HCT116 (cell line): ENCODE data around the gene DIP2C. TPM values are rescaled to one million over a fixed set of nuclear protein-coding genes. Genes with fewer than 3 reads are reported as not detected.

Experiments used
- ATAC-seq: fragments of 200-7000 bp; cut with Tn5 transposase; 2 replicates; pipeline ENCODE4 v1.9.1; 2020; ENCODE audit warnings: mild to moderate bottlenecking, moderate library complexity
- BruUV-seq: library from RNA; stranded (reverse); fragments of 400-500 nt; replicated peaks from 2 replicates; lab custom pipeline; 2021; lab: Mats Ljungman, UMichigan
- CTCF ChIA-PET: fragments of 300-600 bp; sonication (Branson Sonifier 250); formaldehyde crosslinking; loops from one replicate; lab custom pipeline; 2021; ENCODE audit warnings: antibody characterized with exemption; lab: Charles Lee
- POLR2A ChIA-PET: fragments of 300-600, 350-600 bp; sonication (Branson Sonifier 250); formaldehyde crosslinking; loops from one replicate; lab custom pipeline; 2021; ENCODE audit warnings: antibody characterized with exemption; lab: Charles Lee
- RAD21 ChIA-PET, 2 experiments: fragments of 300-600 bp; sonication (Branson Sonifier 250); formaldehyde crosslinking; loops; one replicate each; lab custom pipeline; 2023; ENCODE audit warnings: low total read pairs in 2 of 2; ENCODE audit not compliant: uncharacterized antibody in 2 of 2, unreplicated experiment in 2 of 2, low non-redundant PET in 1 of 2; lab: Charles Lee
- DNase-seq: peaks from one replicate; pipeline ENCODE4 v3.0.0-alpha.2; 2010; ENCODE audit warnings: low read depth, low spot score
- H2AFZ ChIP-seq: fragments of 200-600 bp; shearing (Covaris generic), sonication (generic); 2 replicates; pipeline ENCODE4 v1.6.1; 2017; ENCODE audit warnings: low read depth, mixed run types, mixed read lengths, antibody characterized with exemption, low read length; ENCODE audit not compliant: poor library complexity, severe bottlenecking
- H3K27ac ChIP-seq: 2 replicates; pipeline ENCODE4 v1.5.1; 2012; ENCODE audit warnings: low read depth, low read length
- H3K27me3 ChIP-seq: fragments of 200-600 bp; sonication (generic); 2 replicates; pipeline ENCODE4 v1.6.1; 2016; ENCODE audit warnings: mixed run types, low read length, mixed read lengths; ENCODE audit not compliant: insufficient read depth
- H3K36me3 ChIP-seq, 2 experiments: fragments of 200-500 bp in 1 of 2; fragments of 200-600 bp in 1 of 2; sonication (Bioruptor generic) in 1 of 2; sonication (generic) in 1 of 2; 2 replicates each; pipeline versions ENCODE4 v1.5.1 to v1.6.1; 2014 to 2016; ENCODE audit warnings: low read length in 2 of 2, inconsistent platforms in 1 of 2, mixed read lengths in 1 of 2, mixed run types in 1 of 2; ENCODE audit not compliant: insufficient read depth in 2 of 2, control insufficient read depth in 1 of 2
- H3K4me1 ChIP-seq, 2 experiments: fragments of 200-600 bp in 1 of 2; sonication (generic) in 1 of 2; 2 replicates each; pipeline versions ENCODE4 v1.5.1 to v1.6.1; 2012 to 2017; ENCODE audit warnings: low read length in 2 of 2, inconsistent platforms in 1 of 2, mild to moderate bottlenecking in 1 of 2, mixed read lengths in 1 of 2, mixed run types in 1 of 2, moderate library complexity in 1 of 2; ENCODE audit not compliant: insufficient read depth in 2 of 2, control insufficient read depth in 1 of 2
- H3K4me2 ChIP-seq: fragments of 200-600 bp; sonication (generic); 2 replicates; pipeline ENCODE4 v1.6.1; 2017; ENCODE audit warnings: mixed run types, low read length, mixed read lengths
- H3K4me3 ChIP-seq, 2 experiments: fragments of 200-600 bp in 1 of 2; sonication (generic) in 1 of 2; replicated peaks in 1 of 2; 2 replicates each; pipeline ENCODE4 v1.5.1; 2011 to 2016; ENCODE audit warnings: low read length in 2 of 2, control low read depth in 1 of 2, low read depth in 1 of 2, mild to moderate bottlenecking in 1 of 2, mixed read lengths in 1 of 2, mixed run types in 1 of 2
- H3K79me2 ChIP-seq: fragments of 200-600 bp; sonication (generic); 2 replicates; pipeline ENCODE4 v1.6.1; 2017; ENCODE audit warnings: mild to moderate bottlenecking, mixed run types, low read length, moderate library complexity, mixed read lengths; ENCODE audit not compliant: insufficient read depth
- H3K9ac ChIP-seq: fragments of 200-600 bp; sonication (generic); 2 replicates; pipeline ENCODE4 v1.6.1; 2016; ENCODE audit warnings: low read length, mixed read lengths
- H3K9me2 ChIP-seq: fragments of 200-600 bp; sonication (generic), shearing (Covaris generic); 2 replicates; pipeline ENCODE4 v1.6.1; 2017; ENCODE audit warnings: mixed run types, mild to moderate bottlenecking, moderate library complexity; ENCODE audit not compliant: insufficient read depth
- H3K9me3 ChIP-seq, 2 experiments: fragments of 200-500 bp in 1 of 2; fragments of 200-600 bp in 1 of 2; sonication (Bioruptor generic) in 1 of 2; sonication (generic) in 1 of 2; 2 replicates each; pipeline ENCODE4 v1.6.1; 2014 to 2017; ENCODE audit warnings: low read length in 2 of 2, mixed read lengths in 2 of 2, inconsistent platforms in 1 of 2, low read depth in 1 of 2, mild to moderate bottlenecking in 1 of 2, mixed run types in 1 of 2, moderate library complexity in 1 of 2; ENCODE audit not compliant: control insufficient read depth in 1 of 2, insufficient read depth in 1 of 2
- H4K20me1 ChIP-seq: fragments of 200-600 bp; sonication (generic), shearing (Covaris generic); 2 replicates; pipeline ENCODE4 v1.6.1; 2017; ENCODE audit warnings: mixed run types, mild to moderate bottlenecking, moderate library complexity; ENCODE audit not compliant: insufficient read depth
- CBX3 ChIP-seq: IDR thresholded peaks from 2 replicates; pipeline ENCODE4 v1.6.1; 2012; ENCODE audit warnings: low read depth
- CEBPB ChIP-seq: IDR thresholded peaks from 2 replicates; pipeline ENCODE4 v1.6.1; 2012; ENCODE audit warnings: low read depth
- EGR1 ChIP-seq: IDR thresholded peaks from 2 replicates; pipeline ENCODE4 v1.6.1; 2012; ENCODE audit warnings: low read depth
- ELF1 ChIP-seq: IDR thresholded peaks from 2 replicates; pipeline ENCODE4 v1.6.1; 2012; ENCODE audit warnings: low read depth, borderline replicate concordance
- EZH2 ChIP-seq: fragments of 200-600 bp; sonication (generic); IDR thresholded peaks from 2 replicates; pipeline ENCODE4 v1.6.1; 2017; ENCODE audit warnings: antibody characterized with exemption, mixed run types
- EZH2phosphoT487 ChIP-seq: fragments of 200-600 bp; IDR thresholded peaks from 2 replicates; pipeline ENCODE4 v1.6.1; 2018; ENCODE audit warnings: antibody characterized with exemption, borderline replicate concordance
- FOSL1 ChIP-seq: IDR thresholded peaks from 2 replicates; pipeline ENCODE4 v1.6.1; 2012; ENCODE audit warnings: low read depth
- SIN3A ChIP-seq: IDR thresholded peaks from 2 replicates; pipeline ENCODE4 v1.6.1; 2012; ENCODE audit warnings: low read depth
- SP1 ChIP-seq: IDR thresholded peaks from 2 replicates; pipeline ENCODE4 v1.6.1; 2012; ENCODE audit warnings: low read depth
- SRF ChIP-seq: IDR thresholded peaks from 2 replicates; pipeline ENCODE4 v1.6.1; 2012; ENCODE audit warnings: low read depth
- TCF7L2 ChIP-seq: IDR thresholded peaks from 2 replicates; pipeline ENCODE4 v1.7.0; 2011; ENCODE audit warnings: borderline replicate concordance, inconsistent platforms; ENCODE audit not compliant: insufficient read depth, insufficient read length; ENCODE audit errors: extremely low read depth
- YY1 ChIP-seq: IDR thresholded peaks from 2 replicates; pipeline ENCODE4 v1.6.1; 2011; ENCODE audit warnings: low read length, low read depth, moderate library complexity, mild to moderate bottlenecking; ENCODE audit not compliant: insufficient replicate concordance; ENCODE audit errors: extremely low read depth
- ZFX ChIP-seq: fragments of 450-650 bp; IDR thresholded peaks from 2 replicates; pipeline ENCODE4 v1.6.1; 2017
- ZNF274 ChIP-seq: fragments of 200-500 bp; sonication (Bioruptor generic); IDR thresholded peaks from 2 replicates; pipeline ENCODE4 v1.6.1; 2014; ENCODE audit warnings: mild to moderate bottlenecking, low read depth, low read length, inconsistent platforms
- intact Hi-C: fragments of 100-400 bp; cut with micrococcal nuclease; formaldehyde crosslinking; loops from 2 replicates; pipeline ENCODE4 v1.10.0; 2022
- total RNA-seq: library from RNA; stranded (reverse); gene quantifications from one replicate; pipeline ENCODE4 v1.2.1, GENCODE V29; 2021; ENCODE audit not compliant: unreplicated experiment
- TF ChIP-seq, protein P1 (sequence below): IDR thresholded peaks from 2 replicates; pipeline ENCODE4 v1.6.1; 2012
- TF ChIP-seq, protein P2 (sequence below): IDR thresholded peaks from 2 replicates; pipeline ENCODE4 v1.6.1; 2011; ENCODE audit warnings: mild to moderate bottlenecking, low read length, moderate library complexity; ENCODE audit not compliant: insufficient replicate concordance; ENCODE audit errors: extremely low read depth
- TF ChIP-seq, protein P3 (sequence below): IDR thresholded peaks from 2 replicates; pipeline ENCODE4 v1.6.1; 2012
- TF ChIP-seq, protein P4 (sequence below), 3 experiments: fragments of 200-600 bp in 1 of 3; sonication (generic) in 1 of 3; IDR thresholded peaks in 2 of 3; conservative IDR thresholded peaks in 1 of 3; 2 replicates each; pipeline ENCODE4 v1.5.1; 2012 to 2017; ENCODE audit warnings: low read depth in 2 of 3, low read length in 2 of 3, antibody characterized with exemption in 1 of 3, borderline replicate concordance in 1 of 3, control low read depth in 1 of 3, mild to moderate bottlenecking in 1 of 3, mixed read lengths in 1 of 3, mixed run types in 1 of 3, moderate library complexity in 1 of 3; ENCODE audit not compliant: insufficient read depth in 1 of 3

DIP2C gene
- total RNA-seq, 1 experiment from 2014 or later, result 15.4 TPM

DNA sequence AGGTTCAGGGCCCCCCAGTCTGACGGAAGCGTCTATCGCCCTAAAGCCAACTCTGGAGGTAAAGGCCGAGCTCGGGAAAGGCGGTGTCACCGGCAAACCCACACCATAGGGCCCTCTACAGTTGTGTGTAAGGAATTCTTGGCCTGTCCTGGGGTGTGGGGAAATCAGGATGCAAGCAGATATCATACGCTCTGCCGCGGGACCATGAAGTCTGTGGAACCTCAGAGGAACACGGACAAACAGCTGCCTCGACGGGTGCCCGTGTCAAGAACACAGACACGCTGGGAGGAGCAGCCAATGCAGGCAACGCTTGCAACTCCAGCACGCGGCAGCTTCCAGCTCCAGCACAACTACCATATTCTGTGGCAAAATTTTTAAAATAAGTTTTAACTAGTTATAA is 157.9 kb downstream of the DIP2C start:
- DNase-seq (no peak), ATAC-seq (no peak)
- RAD21 ChIA-PET, result no interaction called here
- Histone ChIP-seq H4K20me1 (no peaks in the 10 kb centered on the region), H3K4me1 (no peaks in the 10 kb centered on the region), H3K79me2 (no peaks in the 10 kb centered on the region), H3K9me2 (no peaks in the 10 kb centered on the region), H3K9me3 (no peaks in the 10 kb centered on the region), H3K4me2 (no peak overlapping the region), H3K27me3 (no peaks in the 10 kb centered on the region), H3K27ac (no peak overlapping the region), H3K36me3 (no peaks in the 10 kb centered on the region), H2AFZ (no peak overlapping the region), H3K9ac (no peak overlapping the region), H3K4me3 (no peak overlapping the region)
- intact Hi-C loops, result no loop called here
- CTCF ChIA-PET, result no interaction called here
- POLR2A ChIA-PET, result no interaction called here
- BruUV-seq, result no TSS peak
- TF ChIP-seq ZNF274 (no peak), TCF7L2 (no peak), SIN3A (no peak), ZFX (no peak), EZH2 (no peak), CBX3 (no peak), FOSL1 (no peak), SP1 (no peak), ELF1 (no peak), EGR1 (no peak)

DNA sequence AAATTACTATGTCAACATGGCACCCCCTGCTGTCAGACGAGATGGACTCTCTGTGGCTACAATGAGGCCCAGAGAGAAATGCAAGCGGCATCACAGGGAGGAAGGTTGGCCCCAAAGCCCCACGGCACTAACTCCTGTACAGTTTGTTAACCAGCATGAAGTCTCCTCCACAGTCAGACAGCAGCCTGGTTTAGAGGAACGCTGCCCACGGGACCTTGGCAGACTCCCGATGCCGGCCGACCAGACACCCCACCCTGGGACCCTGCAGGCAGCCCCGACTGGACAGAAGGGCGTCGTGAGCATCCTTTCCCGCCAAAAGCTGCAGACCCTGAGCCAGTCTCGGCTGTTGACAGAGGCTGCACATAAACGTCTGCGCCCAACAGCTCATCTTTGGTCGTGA is 158.8 kb downstream of the DIP2C start:
- no peak overlapping the region for H3K4me3 ChIP-seq
- H3K4me2 ChIP-seq, result no peak overlapping the region
- no peaks in the 10 kb centered on the region for H3K36me3 ChIP-seq
- ATAC-seq (no peak), DNase-seq (no peak)
- H3K9me3 ChIP-seq, result no peaks in the 10 kb centered on the region
- RAD21 ChIA-PET, result no interaction called here
- no peaks in the 10 kb centered on the region for H4K20me1 ChIP-seq
- TF ChIP-seq, protein P1, sequence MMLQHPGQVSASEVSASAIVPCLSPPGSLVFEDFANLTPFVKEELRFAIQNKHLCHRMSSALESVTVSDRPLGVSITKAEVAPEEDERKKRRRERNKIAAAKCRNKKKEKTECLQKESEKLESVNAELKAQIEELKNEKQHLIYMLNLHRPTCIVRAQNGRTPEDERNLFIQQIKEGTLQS, result no peak
- TF ChIP-seq, protein P2, sequence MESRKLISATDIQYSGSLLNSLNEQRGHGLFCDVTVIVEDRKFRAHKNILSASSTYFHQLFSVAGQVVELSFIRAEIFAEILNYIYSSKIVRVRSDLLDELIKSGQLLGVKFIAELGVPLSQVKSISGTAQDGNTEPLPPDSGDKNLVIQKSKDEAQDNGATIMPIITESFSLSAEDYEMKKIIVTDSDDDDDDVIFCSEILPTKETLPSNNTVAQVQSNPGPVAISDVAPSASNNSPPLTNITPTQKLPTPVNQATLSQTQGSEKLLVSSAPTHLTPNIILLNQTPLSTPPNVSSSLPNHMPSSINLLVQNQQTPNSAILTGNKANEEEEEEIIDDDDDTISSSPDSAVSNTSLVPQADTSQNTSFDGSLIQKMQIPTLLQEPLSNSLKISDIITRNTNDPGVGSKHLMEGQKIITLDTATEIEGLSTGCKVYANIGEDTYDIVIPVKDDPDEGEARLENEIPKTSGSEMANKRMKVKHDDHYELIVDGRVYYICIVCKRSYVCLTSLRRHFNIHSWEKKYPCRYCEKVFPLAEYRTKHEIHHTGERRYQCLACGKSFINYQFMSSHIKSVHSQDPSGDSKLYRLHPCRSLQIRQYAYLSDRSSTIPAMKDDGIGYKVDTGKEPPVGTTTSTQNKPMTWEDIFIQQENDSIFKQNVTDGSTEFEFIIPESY, result no peak
- TF ChIP-seq CEBPB, result no peak
- no peak for TF ChIP-seq SP1
- no peak for TF ChIP-seq CBX3
- TF ChIP-seq YY1, result no peak
- no peak for TF ChIP-seq EZH2phosphoT487
- no peak for TF ChIP-seq SRF
- TF ChIP-seq, protein P3, sequence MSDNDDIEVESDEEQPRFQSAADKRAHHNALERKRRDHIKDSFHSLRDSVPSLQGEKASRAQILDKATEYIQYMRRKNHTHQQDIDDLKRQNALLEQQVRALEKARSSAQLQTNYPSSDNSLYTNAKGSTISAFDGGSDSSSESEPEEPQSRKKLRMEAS, result no peak
- TF ChIP-seq, protein P4, sequence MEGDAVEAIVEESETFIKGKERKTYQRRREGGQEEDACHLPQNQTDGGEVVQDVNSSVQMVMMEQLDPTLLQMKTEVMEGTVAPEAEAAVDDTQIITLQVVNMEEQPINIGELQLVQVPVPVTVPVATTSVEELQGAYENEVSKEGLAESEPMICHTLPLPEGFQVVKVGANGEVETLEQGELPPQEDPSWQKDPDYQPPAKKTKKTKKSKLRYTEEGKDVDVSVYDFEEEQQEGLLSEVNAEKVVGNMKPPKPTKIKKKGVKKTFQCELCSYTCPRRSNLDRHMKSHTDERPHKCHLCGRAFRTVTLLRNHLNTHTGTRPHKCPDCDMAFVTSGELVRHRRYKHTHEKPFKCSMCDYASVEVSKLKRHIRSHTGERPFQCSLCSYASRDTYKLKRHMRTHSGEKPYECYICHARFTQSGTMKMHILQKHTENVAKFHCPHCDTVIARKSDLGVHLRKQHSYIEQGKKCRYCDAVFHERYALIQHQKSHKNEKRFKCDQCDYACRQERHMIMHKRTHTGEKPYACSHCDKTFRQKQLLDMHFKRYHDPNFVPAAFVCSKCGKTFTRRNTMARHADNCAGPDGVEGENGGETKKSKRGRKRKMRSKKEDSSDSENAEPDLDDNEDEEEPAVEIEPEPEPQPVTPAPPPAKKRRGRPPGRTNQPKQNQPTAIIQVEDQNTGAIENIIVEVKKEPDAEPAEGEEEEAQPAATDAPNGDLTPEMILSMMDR (IDR thresholded peaks at IDR 0.05 in 2 of 3, conservative IDR thresholded peaks at IDR 0.05 in 1 of 3; ENCODE audit: borderline replicate concordance in 1 of 3, insufficient read depth in 1 of 3, low read depth in 2 of 3, low read length in 2 of 3), result no peak
- no peak for TF ChIP-seq ELF1
- no peak for TF ChIP-seq SIN3A
- H3K27ac ChIP-seq, result no peak overlapping the region
- no peaks in the 10 kb centered on the region for H3K79me2 ChIP-seq
- H3K27me3 ChIP-seq, result no peaks in the 10 kb centered on the region
- POLR2A ChIA-PET, result no interaction called here
- CTCF ChIA-PET, result no interaction called here
- BruUV-seq, result no TSS peak
- intact Hi-C loops, result no loop called here
- H3K4me1 ChIP-seq, result 0 out of 4 replicates have a peak, but pooled peaks cover 0 to 2% of the 10 kb centered on the region in 2 experiments
- H3K9ac ChIP-seq, result no peak overlapping the region
- H2AFZ ChIP-seq, result no peak overlapping the region
- H3K9me2 ChIP-seq, result no peaks in the 10 kb centered on the region
